HG03457 (cell line): ENCODE data around the gene SLC17A3.

Experiments used
- ATAC-seq: cut with Tn5 transposase; IDR thresholded peaks from one replicate; pipeline ENCODE4 v1.9.1; 2021; ENCODE audit warnings: moderate number of reproducible peaks; ENCODE audit not compliant: unreplicated experiment

SLC17A3 gene

DNA sequence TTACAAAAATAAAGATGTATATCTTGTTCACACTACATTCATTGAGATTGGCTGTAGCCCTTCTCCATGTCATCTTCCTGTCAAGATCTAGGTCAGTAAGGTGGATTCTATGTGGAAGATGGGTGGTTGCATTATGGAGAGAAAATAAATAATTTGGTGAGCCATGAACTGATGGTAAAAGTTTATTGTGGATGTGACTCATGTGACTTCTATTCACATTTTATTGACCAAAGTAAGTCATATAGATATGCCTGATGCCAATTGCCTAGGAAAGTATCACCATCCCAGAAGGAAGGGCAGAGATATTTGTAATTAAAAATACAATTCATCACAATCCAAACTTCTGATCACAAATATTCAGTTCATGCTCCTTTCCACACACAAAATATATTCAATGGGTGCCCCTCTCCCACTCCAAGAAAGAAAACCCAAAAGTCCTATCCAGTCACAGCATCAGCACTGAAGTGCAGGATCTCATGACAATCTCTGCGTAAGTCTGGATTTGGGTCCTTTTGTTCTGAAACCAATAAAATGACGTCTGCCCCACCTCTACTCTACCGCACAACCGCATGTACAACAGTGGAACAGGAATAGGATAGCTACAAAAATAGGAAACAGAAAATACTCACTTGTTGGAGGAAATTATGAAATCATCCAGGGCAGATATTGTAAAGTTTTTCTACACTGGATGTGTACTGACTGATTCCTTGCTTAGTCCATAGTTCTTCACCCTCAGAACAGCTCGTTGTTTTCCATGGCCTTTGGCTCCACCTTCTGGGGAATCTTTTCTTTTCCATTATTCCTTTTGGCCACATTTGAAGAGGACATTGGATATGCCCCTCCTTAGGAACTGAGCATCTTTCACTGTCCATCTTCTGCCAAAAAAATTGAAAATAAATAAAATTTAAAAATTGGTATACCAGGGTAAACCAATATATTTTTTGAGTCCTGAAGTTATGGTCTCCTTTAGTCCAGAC is 16.1 kb upstream of the SLC17A3 start:
- ATAC-seq: no peak

GRCh38 chr6:25888626-25889025 is 14.6 kb upstream of the SLC17A3 start:
- no peak for ATAC-seq

GRCh38 chr6:25886066-25886465 is 12.0 kb upstream of the SLC17A3 start:
- no peak for ATAC-seq

DNA sequence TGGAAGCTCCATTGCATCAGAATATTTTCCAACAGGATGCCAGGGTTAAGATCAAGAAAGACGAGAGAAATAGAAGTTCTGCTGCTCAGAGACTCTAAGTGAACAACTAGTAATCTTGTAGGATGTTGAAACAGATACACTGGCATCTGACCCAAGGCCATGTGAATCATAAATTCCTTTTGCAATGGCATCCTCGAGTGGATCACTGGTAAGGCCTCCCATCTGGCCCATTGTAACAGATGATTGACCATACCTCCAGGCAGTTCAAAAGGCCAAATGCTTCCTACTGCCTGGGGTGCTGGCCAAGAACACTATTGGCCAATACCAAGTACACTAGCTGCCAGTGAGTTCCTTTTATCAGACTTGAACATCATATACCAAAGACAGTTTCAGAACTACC is 9.9 kb upstream of the SLC17A3 start:
- ATAC-seq: no peak

- ATAC-seq: no peak
Measured at GRCh38 chr6:25883536-25883935, 9.5 kb upstream of the SLC17A3 start.

GRCh38 chr6:25882051-25882496 is 8.0 kb upstream of the SLC17A3 start:
- ATAC-seq: no peak

GRCh38 chr6:25880601-25881000 is 6.6 kb upstream of the SLC17A3 start:
- ATAC-seq: no peak

- ATAC-seq: no peak
Measured at GRCh38 chr6:25878721-25879322, 4.8 kb upstream of the SLC17A3 start.

- no peak for ATAC-seq
Measured at GRCh38 chr6:25875926-25876602, 2.0 kb upstream of the SLC17A3 start.

GRCh38 chr6:25875563-25875905 is 1.5 kb upstream of the SLC17A3 start:
- ATAC-seq: no peak

DNA sequence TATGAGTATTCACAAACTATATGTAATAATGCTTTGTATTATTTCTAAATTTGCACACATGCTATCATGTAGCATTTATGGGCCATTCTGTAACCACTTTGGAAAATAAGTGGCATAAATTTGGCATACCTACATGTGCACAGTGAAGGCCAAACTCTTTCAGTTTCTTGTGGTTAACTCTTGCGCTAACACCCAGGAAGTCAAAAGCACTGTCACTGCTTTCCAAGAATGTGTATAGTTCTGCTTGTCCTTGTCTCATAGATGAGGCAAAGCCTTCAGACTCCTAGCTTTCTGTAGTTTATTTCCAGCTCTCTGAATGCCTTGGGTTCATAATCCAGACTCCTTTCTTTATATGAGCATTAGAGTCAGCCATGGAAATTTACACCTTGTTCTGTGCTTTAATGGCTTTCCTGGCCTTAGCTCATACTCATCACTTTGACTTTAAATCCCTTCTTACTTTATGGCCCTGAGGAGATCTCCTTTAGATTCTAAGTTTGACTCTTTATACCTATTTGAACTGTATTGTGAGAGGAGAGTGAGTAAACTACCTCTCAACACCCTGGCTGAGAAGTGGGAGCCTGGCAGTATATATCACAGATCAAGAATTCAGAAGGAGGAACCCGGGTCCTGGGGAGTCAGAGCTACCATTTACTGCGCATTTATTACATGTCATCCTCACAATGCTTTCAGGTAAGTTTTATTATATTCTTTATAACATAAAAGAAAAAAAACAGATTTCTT is 949 bp upstream of the SLC17A3 start:
- ATAC-seq: no peak

- ATAC-seq: no peak
Measured at GRCh38 chr6:25872814-25873213, 1.2 kb downstream of the SLC17A3 start.

GRCh38 chr6:25869840-25870239 is 4.2 kb downstream of the SLC17A3 start:
- no peak for ATAC-seq

- ATAC-seq: no peak
Measured at GRCh38 chr6:25868436-25869183, 5.4 kb downstream of the SLC17A3 start.

- ATAC-seq: no peak
Measured at GRCh38 chr6:25866011-25866410, 8.0 kb downstream of the SLC17A3 start.

DNA sequence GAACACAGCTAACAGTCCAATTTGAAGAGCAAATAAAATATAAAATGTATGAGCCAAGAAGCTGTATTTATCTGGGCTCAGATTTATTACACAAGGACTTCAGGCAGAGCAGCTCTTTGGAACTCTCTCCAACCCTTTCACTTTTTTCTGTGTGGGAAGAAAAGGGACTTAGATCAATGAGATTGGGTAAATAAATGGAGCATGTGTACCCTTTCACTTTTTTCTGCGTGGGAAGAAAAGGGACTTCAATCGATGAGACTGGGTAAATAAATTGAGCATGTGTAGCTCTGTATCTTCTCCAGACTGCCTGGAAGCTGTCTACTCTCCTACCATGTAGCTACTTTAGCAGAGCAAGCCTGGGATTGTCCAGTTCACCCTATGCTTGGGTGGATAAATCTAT is 10.7 kb downstream of the SLC17A3 start:
- ATAC-seq: no peak

DNA sequence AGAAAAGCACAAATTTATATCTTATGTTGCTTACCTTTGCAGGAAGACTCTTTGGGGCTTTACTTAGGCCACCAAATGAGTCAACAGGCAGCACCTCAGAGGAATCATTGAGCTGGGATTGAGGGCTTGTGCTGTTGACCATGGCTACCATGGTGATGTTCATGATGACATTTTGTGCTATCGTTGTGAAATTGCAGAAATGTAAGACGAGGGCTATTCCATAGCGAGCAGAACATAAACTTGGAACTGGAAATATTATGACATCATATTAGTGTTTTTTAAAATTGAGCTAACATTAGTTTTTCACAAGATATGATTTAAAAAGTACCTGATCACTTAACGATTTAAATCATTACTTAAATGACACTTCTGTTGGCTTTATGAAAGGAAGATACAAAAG is 11.8 kb downstream of the SLC17A3 start:
- no peak for ATAC-seq

DNA sequence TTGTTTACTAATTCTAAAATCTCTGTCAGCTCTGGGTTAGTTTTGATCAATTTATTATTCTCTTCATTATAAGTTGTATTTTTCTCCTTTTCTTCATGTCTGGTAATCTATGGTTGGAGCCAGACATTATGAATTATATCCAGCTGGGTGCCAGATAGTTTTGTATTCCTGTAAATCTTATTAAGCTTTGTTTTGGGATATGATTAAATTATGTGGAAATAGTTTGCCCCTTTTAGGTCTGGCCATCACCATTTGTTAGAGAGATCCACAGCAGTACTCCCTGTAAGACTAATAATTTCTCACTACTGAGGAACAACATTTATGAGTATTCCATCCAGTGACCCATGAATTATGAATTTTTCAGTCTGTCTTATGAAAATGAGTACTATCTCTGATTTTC is 21.3 kb downstream of the SLC17A3 start:
- ATAC-seq: no peak

- ATAC-seq: no peak
Measured at GRCh38 chr6:25851961-25852360, 22.1 kb downstream of the SLC17A3 start.

DNA sequence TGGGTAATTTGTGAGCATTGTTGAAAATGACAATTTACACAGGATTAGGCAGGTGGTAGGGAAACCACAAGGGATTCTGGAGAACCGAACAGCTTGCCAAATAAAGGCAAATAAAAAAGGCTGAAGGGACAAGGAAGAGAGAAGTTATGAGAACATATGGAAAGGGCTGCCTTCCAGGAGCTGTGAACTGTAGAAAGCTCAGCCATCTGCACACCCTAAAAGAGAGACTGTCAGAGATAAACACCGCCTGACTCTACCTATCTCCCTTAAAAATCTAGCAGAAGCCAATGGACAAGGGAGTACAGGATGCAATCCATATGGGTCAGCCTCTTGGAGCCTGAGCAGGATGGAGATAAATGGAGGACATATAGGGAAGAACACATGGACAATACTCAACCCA is 29.5 kb downstream of the SLC17A3 start:
- ATAC-seq: no peak
